HUES6 (cell line): ENCODE measurements around the gene RORB.

ENCODE experiments used
- H3K27ac ChIP-seq: 2 replicates; pipeline ENCODE4 v1.7.0; 2013; ENCODE audit warnings: low read depth, mild to moderate bottlenecking, low read length, inconsistent platforms
- H3K27me3 ChIP-seq: 2 replicates; pipeline ENCODE4 v1.6.1; 2013; ENCODE audit warnings: low read length; ENCODE audit not compliant: control insufficient read depth, insufficient read depth
- H3K36me3 ChIP-seq: 2 replicates; pipeline ENCODE4 v1.6.1; 2013; ENCODE audit warnings: low read length; ENCODE audit not compliant: control insufficient read depth, insufficient read depth
- H3K4me1 ChIP-seq: 2 replicates; pipeline ENCODE4 v1.6.1; 2013; ENCODE audit warnings: low read length; ENCODE audit not compliant: control insufficient read depth, insufficient read depth
- H3K4me3 ChIP-seq: 2 replicates; pipeline ENCODE4 v1.5.1; 2013; ENCODE audit warnings: low read depth, low read length
- H3K9ac ChIP-seq: one replicate; pipeline ENCODE4 v1.6.1; 2013; ENCODE audit warnings: mild to moderate bottlenecking, low read length
- H3K9me3 ChIP-seq: 2 replicates; pipeline ENCODE4 v1.6.1; 2013; ENCODE audit warnings: low read depth, low read length; ENCODE audit not compliant: control insufficient read depth, insufficient read depth

The RORB gene

DNA sequence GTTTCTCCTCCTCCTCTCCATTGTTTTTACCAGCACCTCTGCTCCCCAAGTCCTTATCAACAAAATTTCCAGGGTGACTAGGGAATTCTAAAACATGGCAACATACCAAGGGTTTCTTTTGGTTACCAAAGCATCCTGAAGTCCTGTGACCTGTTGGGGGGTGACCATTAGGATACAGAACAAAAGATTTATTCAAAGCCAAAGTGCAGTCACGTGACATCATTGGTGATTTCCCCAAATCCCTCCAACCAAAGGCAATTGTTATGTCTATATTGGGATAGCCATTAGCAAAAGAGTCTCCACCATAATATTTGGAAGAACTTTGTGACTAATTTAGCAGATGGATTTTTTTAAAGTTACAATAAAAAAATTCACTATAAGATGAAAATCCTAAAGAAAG, 222.2 kb downstream of the RORB start:
- Histone ChIP-seq H3K4me1 (no peaks in the 10 kb centered on the region), H3K36me3 (no peaks in the 10 kb centered on the region)

DNA sequence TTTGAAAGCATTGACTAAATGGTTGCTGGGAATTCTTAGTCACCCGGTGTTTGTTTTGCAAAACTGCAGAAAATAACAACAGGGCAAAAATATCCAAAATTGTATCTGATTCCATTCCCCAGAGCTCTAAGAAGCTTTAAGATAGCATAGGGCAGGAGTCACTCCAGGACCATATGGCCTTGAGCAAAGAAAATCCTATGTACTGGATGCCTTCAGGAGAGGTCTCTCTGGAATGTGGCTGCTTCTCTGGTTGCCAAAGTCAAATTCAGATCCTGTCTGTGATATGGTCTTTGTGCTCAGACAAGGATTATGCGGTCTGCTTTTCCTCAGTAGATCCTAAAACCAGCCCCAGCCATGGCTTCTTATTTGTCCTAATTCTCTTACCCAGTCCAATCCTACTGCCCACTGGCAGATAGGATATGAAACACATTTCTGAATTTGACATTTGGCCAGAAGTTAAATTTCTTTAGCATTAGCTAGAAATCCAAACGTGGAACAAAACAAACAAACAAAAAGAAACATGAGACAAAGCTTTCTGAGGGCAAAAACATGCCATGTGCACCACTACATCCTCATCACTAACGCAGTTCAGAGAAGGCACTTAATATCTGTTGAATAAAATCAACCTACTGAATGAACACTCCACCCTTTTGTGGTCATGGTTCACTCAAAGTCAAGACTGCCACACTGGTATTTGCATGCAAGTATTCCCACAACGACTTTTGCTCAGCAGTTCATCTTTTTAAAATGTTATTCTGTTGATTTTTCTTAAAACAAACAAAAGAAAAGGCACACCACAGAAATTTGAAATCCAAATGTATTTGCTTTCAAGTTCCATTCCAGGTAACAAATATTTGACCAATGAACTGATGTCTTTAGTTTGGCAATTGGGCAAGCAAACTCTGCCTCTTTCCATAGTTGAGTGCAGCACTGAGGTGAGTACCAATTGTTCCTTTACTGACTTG, 224.8 kb downstream of the RORB start:
- Histone ChIP-seq H3K4me1 (no peaks in the 10 kb centered on the region), H3K9me3 (no peaks in the 10 kb centered on the region), H3K27me3 (no peaks in the 10 kb centered on the region), H3K27ac (no peak overlapping the region), H3K9ac (no peak overlapping the region), H3K4me3 (no peak overlapping the region), H3K36me3 (no peaks in the 10 kb centered on the region)

More for the DNA sequence above, 222.2 kb downstream of the RORB start:
- H3K9me3 ChIP-seq, result no peaks in the 10 kb centered on the region
- H3K4me3 ChIP-seq, result no peak overlapping the region
- no peak overlapping the region for H3K9ac ChIP-seq
- no peak overlapping the region for H3K27ac ChIP-seq
- H3K27me3 ChIP-seq, result no peaks in the 10 kb centered on the region

DNA sequence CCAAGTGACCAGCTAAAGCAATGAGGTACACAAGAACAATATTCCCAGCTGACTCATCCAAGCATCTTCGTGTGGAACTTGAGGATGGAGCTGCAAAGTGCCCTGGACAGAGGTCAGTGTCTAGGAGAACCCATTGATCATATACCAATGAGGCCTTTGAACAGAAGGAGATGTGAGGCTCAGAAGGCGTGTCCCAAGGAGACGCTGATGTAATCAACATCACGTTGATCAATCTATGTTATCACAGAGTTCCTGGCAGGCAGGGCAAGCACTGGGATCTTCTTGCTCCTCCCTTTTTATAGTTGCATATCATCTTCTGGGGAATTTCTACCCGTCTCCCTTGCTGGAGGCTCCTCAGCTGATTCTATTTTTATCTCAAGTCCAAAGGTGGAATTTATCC, 227.2 kb downstream of the RORB start:
- H3K4me1 ChIP-seq, result peaks cover 14% of the 10 kb centered on the region
- no peaks in the 10 kb centered on the region for H3K36me3 ChIP-seq
- H3K4me3 ChIP-seq, result no peak overlapping the region
- no peak overlapping the region for H3K27ac ChIP-seq
- no peaks in the 10 kb centered on the region for H3K9me3 ChIP-seq
- H3K27me3 ChIP-seq, result no peaks in the 10 kb centered on the region
- no peak overlapping the region for H3K9ac ChIP-seq

DNA sequence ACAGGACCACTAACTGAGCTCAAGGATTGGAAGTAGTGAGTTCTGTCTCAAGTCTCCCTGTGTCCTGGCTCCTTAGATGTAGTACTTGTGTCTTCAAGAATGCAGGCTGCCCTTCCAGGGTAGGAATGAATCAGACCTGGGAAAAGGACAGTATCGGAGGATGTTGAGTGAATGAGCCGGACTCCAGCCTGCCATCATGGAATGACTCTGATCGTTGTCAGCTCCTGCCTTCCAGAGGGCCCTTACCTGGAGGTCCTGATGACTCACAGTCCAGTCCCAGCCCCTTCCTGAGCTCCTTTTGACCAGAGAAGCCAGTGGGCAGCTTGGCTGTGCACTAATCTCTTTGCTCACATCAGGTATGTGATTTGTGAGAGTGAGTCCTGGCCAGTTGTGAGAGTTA, 229.4 kb downstream of the RORB start:
- H3K36me3 ChIP-seq, result no peaks in the 10 kb centered on the region
- no peak overlapping the region for H3K27ac ChIP-seq
- H3K9me3 ChIP-seq, result no peaks in the 10 kb centered on the region
- H3K9ac ChIP-seq, result no peak overlapping the region
- no peaks in the 10 kb centered on the region for H3K27me3 ChIP-seq
- H3K4me3 ChIP-seq, result no peak overlapping the region
- H3K4me1 ChIP-seq, result peaks cover 16% of the 10 kb centered on the region

DNA sequence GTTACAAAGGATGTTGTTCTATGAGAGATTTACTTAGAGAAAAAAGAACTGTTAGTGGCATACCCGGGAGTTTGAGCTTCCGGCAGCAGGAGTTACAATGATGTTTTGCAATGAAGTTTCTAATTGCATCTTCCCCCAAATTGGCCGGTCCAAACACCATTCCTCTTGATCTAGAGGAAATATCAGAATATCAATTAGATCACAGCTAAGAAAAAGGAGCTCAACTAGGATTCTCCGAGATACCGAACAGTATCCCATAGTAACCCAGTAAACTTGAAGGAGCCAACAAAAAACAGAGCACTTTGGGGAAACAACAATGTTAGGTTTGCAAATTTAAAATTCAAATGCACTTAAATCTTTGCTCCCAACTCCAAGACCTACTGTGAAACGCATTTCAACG, 231.0 kb downstream of the RORB start:
- no peaks in the 10 kb centered on the region for H3K36me3 ChIP-seq
- H3K4me3 ChIP-seq, result no peak overlapping the region
- no peak overlapping the region for H3K9ac ChIP-seq
- no peaks in the 10 kb centered on the region for H3K9me3 ChIP-seq
- no peak overlapping the region for H3K27ac ChIP-seq
- no peaks in the 10 kb centered on the region for H3K27me3 ChIP-seq
- H3K4me1 ChIP-seq, result peaks cover 16% of the 10 kb centered on the region

DNA sequence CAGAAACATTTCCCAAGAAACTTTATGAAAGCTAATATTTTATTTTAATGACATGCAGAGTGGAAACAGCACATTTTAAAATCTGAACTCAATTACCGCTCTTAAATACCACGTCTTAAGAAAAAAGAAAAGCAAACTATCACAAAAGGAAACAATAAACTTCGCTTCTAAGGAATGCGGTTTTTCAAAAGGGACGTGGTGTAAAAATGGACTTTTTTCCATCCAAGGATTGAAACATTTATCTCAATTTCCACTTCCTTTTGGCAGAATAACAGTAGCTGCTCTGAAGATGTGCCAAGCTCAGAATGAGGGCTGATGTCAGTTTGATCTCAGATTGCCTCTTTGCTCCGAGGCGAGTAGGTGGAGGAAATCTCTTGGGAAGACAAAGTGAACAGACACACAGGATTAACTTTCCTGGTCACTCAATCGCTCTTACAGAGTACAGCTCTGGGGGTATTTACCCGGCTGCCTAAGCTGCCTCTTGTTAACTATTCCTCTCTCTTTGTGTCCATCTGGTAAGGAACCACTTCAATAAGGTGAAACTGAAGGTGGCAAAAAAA, 232.1 kb downstream of the RORB start:
- peaks cover 16% of the 10 kb centered on the region for H3K4me1 ChIP-seq
- H3K4me3 ChIP-seq, result no peak overlapping the region
- no peaks in the 10 kb centered on the region for H3K36me3 ChIP-seq
- H3K27me3 ChIP-seq, result no peaks in the 10 kb centered on the region
- no peak overlapping the region for H3K9ac ChIP-seq
- H3K27ac ChIP-seq, result no peak overlapping the region
- no peaks in the 10 kb centered on the region for H3K9me3 ChIP-seq

DNA sequence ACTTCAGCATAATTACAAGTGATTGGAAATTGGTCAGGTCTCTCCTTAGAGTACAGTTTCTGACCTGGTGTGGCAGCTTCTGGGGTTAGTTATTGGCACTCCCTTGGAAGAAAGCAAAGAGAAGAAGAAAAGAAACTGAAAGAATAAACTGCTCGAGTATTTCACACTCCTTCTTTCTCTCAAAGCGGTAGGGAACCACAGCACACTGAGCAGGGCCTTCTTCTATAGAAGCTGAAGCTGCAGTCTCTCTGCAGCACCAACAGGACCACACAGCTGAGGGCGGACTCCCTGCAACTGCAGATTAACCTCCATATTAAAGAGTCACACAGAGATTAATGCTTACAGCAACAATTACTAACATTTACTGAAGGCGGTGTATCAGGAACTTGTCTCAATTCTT, 238.6 kb downstream of the RORB start:
- H3K9ac ChIP-seq, result no peak overlapping the region
- no peak overlapping the region for H3K27ac ChIP-seq
- no peak overlapping the region for H3K4me3 ChIP-seq
- H3K9me3 ChIP-seq, result no peaks in the 10 kb centered on the region
- H3K36me3 ChIP-seq, result no peaks in the 10 kb centered on the region
- no peaks in the 10 kb centered on the region for H3K4me1 ChIP-seq
- H3K27me3 ChIP-seq, result no peaks in the 10 kb centered on the region

DNA sequence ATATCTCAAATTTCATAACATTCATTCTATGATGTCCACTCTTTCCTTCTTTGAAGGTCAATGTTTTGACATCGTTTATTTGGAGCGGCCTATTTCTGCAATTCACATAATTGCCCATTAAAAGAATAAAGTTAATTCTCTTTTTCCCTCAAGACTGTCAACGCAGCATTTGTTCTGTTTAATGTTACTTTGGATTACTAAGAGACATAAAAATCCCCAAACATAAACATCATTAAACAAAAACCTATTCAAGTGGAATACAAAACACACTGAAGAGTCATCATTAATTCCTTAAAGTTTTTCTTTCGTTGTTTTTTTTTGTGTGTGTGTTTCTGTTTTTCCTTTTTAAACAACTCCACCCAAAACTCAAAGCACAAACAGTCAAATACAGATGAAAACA, 239.5 kb downstream of the RORB start:
- Histone ChIP-seq H3K27ac (no peak overlapping the region), H3K9ac (no peak overlapping the region), H3K36me3 (no peaks in the 10 kb centered on the region), H3K9me3 (no peaks in the 10 kb centered on the region), H3K27me3 (no peaks in the 10 kb centered on the region), H3K4me3 (no peak overlapping the region), H3K4me1 (no peaks in the 10 kb centered on the region)

DNA sequence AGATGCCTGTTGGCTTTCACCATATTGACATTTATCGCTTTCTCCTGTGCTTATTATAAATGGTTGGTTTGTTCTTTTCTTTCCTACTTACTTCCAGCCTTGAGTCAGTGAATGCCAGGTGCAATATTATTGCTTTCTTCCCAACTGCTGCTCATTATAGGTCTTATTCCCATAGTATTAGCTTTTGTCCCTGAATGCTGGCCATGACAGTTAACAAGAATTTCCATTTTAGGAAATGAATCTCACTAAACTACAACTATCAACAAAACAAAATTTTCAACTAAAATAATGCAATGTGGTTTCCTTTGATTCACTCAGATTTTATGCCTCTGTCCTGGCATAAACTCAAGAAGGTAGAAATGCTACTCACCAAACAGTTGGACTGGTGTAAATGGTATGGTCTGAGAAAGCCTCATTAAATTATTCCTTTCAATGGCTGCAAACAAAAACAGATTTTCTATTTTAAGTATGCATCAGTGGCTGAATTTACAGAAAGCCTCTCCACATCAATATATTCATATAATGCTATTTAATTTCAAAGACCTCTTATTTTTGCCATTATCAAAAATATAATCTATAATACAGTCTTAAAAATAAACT, 245.2 kb downstream of the RORB start:
- H3K27me3 ChIP-seq, result no peaks in the 10 kb centered on the region
- H3K36me3 ChIP-seq, result no peaks in the 10 kb centered on the region

More for the DNA sequence above, 245.2 kb downstream of the RORB start:
- H3K4me3 ChIP-seq, result no peak overlapping the region
- H3K4me1 ChIP-seq, result no peaks in the 10 kb centered on the region
- H3K9ac ChIP-seq, result no peak overlapping the region
- H3K9me3 ChIP-seq, result no peaks in the 10 kb centered on the region
- H3K27ac ChIP-seq, result no peak overlapping the region
